GM12801 (cell line): Measurements from ENCODE around the gene ING1.

Experiments
- TF ChIP-seq, protein P1 (sequence below): IDR thresholded peaks from one replicate; pipeline ENCODE4 v1.5.1; 2011; ENCODE audit warnings: control low read depth; ENCODE audit not compliant: insufficient read length; ENCODE audit errors: extremely low read depth

ING1 gene

DNA sequence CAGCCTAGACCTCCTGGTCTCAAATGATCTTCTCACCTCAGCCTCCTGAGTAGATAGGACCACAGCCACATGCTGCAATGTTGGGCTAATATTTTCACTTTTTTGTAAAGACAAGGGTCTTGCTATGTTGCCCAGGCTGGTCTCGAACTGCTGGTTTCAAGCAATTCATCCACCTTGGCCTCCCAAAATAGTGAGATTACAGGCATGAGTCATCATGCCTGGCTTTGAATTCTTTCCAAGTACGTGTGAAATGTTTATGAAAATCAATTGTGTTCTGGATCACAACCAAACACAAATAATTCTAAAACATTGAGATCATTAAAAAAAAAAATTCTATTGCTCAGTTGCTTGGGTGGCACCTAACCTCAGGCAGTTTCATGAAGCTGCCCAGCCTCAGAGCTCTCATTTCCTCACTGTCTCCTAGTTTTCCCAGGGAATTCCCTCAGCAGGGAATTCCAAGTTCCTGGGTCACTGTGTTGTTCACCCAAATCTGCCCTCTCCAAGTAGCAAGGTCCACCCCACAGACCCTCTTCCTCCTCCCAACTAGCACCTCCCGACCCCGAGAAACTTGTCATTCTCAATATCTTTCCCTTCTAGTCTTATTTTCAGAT lies 44.8 kb downstream of the ING1 start:
- TF ChIP-seq, protein P1, sequence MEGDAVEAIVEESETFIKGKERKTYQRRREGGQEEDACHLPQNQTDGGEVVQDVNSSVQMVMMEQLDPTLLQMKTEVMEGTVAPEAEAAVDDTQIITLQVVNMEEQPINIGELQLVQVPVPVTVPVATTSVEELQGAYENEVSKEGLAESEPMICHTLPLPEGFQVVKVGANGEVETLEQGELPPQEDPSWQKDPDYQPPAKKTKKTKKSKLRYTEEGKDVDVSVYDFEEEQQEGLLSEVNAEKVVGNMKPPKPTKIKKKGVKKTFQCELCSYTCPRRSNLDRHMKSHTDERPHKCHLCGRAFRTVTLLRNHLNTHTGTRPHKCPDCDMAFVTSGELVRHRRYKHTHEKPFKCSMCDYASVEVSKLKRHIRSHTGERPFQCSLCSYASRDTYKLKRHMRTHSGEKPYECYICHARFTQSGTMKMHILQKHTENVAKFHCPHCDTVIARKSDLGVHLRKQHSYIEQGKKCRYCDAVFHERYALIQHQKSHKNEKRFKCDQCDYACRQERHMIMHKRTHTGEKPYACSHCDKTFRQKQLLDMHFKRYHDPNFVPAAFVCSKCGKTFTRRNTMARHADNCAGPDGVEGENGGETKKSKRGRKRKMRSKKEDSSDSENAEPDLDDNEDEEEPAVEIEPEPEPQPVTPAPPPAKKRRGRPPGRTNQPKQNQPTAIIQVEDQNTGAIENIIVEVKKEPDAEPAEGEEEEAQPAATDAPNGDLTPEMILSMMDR: no peak

DNA sequence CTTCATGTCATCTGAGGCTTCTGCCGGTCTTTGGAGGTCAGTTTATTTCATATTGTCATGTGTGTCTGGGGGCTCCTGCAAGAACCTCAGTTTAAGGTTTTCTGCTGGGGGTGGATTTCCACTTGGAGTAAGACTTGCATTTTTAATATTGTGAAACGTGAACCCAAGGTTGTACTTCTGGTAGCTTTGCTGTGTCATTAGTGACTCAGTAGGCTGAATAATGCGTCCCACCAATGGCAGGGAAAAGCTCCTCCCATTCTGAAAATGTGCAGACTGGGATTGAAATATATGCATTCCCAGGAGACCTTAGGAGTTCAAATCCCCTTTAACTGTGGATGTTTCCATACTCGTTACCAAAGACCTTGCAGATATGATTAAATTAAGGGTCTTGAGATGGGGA lies 46.2 kb downstream of the ING1 start:
- TF ChIP-seq, protein P1: no peak

DNA sequence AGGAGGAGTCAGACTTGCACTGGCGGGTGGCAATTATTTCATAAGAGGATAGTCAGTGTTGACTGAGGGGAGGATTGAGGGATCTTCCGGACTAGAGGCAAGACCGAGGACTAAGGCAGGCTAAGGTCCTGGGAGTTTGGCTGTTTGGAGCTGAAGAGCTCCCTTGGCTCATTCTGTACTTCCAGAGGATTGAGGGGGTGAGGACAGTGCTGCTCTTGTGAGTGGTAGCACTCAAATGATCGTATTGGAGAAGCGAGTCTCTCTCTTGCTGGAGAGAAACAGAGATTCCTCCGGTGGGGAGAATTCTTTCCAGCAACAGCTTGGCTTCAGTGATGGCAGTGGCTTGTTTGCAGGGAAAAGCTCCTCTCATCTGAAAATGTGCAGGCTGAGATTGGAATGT lies 47.1 kb downstream of the ING1 start:
- TF ChIP-seq, protein P1: no peak

DNA sequence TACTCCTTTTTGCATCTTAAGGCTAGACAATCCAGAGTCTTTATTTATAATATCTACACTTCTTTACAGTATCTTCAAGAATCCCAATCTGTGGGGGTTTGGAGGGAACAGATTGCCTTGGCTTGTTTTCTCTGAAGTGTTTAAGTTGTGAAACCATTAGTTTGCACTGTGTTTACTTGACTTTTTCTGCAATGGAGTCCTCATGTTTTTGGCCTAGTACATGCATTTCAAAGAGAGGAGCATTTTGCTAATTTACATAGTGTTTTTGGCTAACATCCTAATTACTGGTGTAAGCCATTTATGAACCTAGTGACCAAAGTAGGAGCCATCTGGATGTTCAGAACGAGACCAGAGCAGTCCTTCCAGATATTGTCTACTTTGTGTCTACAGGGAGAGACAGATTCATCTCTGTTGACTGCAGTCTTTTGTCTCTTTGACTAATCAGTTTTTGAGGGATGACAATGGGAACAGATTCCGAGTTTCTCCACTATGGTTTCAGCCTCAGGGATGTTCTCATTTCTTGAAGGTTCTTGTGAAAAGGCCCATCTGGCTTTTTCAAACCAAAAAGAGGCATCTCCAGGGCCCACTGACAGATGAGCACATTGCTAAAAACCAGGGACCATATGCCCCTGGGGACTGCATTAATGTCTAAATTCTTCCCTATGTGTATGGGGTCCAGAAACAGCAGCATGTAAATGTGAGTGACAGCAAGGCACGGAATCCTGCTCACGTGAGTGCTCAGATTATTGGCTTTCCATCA lies 53.4 kb downstream of the ING1 start:
- TF ChIP-seq, protein P1: no peak

DNA sequence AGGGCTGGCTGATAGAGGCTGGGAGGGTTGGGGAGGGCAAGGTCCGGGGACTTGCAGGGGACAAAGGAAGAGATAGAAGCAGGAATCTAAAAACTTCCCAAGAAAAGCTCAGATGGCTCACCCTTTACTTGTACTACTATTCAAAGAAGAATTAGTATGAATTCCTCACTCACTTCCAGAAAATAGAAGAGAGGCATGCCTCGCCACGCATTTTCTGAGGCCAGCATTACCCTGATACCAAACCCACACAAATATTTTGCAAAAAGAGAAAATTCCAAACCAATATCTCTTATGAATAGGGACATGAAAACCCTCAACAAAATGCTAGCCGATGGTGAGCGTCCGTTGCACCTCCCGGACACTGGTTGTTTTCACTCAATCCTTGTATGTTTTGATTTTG lies 54.0 kb downstream of the ING1 start:
- TF ChIP-seq, protein P1: no peak

DNA sequence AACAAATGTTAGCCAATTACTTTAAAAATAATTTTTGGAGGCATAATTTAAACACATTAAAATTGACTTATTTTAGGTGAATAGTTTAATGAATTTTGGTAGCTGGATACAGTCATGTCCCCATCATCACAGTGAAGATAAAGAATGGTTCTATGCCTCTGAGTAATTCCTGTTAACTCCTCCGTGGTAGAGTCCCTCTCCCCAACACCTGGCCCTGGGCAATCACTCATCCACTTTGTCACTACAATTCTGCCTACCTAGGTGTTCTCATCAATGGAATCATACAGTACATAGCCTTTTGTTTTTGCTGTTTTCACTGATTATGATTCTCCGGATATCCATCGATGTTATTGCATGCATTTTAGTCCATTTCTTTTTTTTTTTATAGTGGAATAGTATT lies 55.6 kb downstream of the ING1 start:
- TF ChIP-seq, protein P1: no peak

DNA sequence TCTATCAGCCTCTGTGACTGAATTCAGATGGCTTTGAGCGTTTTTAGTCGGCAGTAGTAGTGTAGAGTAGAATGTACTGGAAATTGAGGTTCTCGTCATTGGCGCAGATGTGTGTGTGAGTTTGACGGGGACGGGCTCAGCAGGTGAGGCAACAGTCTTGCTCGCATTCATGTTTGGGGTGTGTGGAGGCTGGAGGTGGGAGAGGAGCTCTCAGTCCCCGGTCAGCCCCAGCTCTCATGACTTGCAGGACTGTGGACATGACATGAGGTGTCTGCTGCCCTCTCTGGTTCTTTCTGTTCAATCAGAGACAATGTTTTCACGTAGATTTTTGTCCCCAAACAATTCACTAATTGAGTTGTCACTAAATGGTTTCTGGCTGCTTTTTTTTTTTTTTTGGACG lies 57.2 kb downstream of the ING1 start:
- TF ChIP-seq, protein P1: no peak
